HEK293 (cell line): Measurements from ENCODE around the gene PRTN3.
A peak's percentile ranks its signal among the peaks of the same experiment; 100 is the strongest.

ENCODE experiments used
- CTCF ChIA-PET: fragments of 350-600 bp; formaldehyde crosslinking; extraction: SDS; loops from one replicate; lab custom pipeline; 2021; ENCODE audit warnings: antibody characterized with exemption; lab: Yijun Ruan, JAX
- POLR2A ChIA-PET: fragments of 300-600 bp; formaldehyde crosslinking; extraction: SDS; loops from one replicate; lab custom pipeline; 2020; ENCODE audit warnings: antibody characterized with exemption, inconsistent platforms; lab: Yijun Ruan, JAX
- H3K27ac ChIP-seq: fragments of 200-500 bp; sonication (Bioruptor generic); 2 replicates; pipeline ENCODE4 v1.5.1; 2014; ENCODE audit warnings: low read depth, low read length, control low read depth, inconsistent platforms; ENCODE audit errors: extremely low read depth
- H3K36me3 ChIP-seq, 2 experiments: fragments of 200-500 bp in 1 of 2; sonication (Bioruptor generic) in 1 of 2; 1 replicate in 1 of 2; 2 replicates in 1 of 2; pipeline ENCODE4 v1.5.1; 2014 to 2017; ENCODE audit warnings: inconsistent platforms in 2 of 2, low read length in 2 of 2; ENCODE audit not compliant: control insufficient read depth in 2 of 2, insufficient read depth in 1 of 2
- H3K4me1 ChIP-seq: fragments of 200-500 bp; sonication (Bioruptor generic); 2 replicates; pipeline ENCODE4 v1.5.1; 2014; ENCODE audit warnings: mild to moderate bottlenecking, low read length, inconsistent platforms; ENCODE audit not compliant: control insufficient read depth, insufficient read depth
- H3K4me3 ChIP-seq: 2 replicates; pipeline ENCODE4 v1.5.1; 2011; ENCODE audit warnings: low read depth, mild to moderate bottlenecking, control low read depth, low read length, moderate library complexity
- H3K9me3 ChIP-seq: fragments of 200-500 bp; sonication (Bioruptor generic); 2 replicates; pipeline ENCODE4 v1.5.1; 2014; ENCODE audit warnings: low read depth, low read length, inconsistent platforms; ENCODE audit not compliant: control insufficient read depth, insufficient read depth
- EGR2 ChIP-seq: fragments of 450-650 bp; formaldehyde crosslinking; IDR thresholded peaks from 2 replicates; pipeline ENCODE4 v1.5.1; 2016; ENCODE audit warnings: low read depth, missing biosample characterization, missing genetic modification characterization
- KLF1 ChIP-seq: fragments of 450-650 bp; formaldehyde crosslinking; IDR thresholded peaks from 2 replicates; pipeline ENCODE4 v1.5.1; 2016; ENCODE audit warnings: missing biosample characterization, missing genetic modification characterization
- KLF10 ChIP-seq: fragments of 450-650 bp; IDR thresholded peaks from 2 replicates; pipeline ENCODE4 v1.5.1; 2018; ENCODE audit warnings: missing biosample characterization, mild to moderate bottlenecking, missing genetic modification characterization
- KLF9 ChIP-seq: fragments of 450-650 bp; formaldehyde crosslinking; IDR thresholded peaks from 2 replicates; pipeline ENCODE4 v1.5.1; 2016; ENCODE audit warnings: missing biosample characterization, missing genetic modification characterization, low read depth
- SALL2 ChIP-seq: fragments of 450-650 bp; formaldehyde crosslinking; IDR thresholded peaks from 2 replicates; pipeline ENCODE4 v1.5.0; 2017; ENCODE audit warnings: missing biosample characterization, mild to moderate bottlenecking, missing genetic modification characterization, borderline replicate concordance
- SP7 ChIP-seq: fragments of 450-650 bp; formaldehyde crosslinking; IDR thresholded peaks from 2 replicates; pipeline ENCODE4 v1.5.1; 2016; ENCODE audit warnings: missing biosample characterization, missing genetic modification characterization
- WT1 ChIP-seq: fragments of 450-650 bp; formaldehyde crosslinking; IDR thresholded peaks from 2 replicates; pipeline ENCODE4 v1.5.1; 2016; ENCODE audit warnings: missing biosample characterization, missing genetic modification characterization
- YY2 ChIP-seq: fragments of 450-650 bp; formaldehyde crosslinking; IDR thresholded peaks from 2 replicates; pipeline ENCODE4 v1.5.1; 2016; ENCODE audit warnings: missing biosample characterization, missing genetic modification characterization
- ZBTB8A ChIP-seq: fragments of 450-650 bp; formaldehyde crosslinking; IDR thresholded peaks from 2 replicates; pipeline ENCODE4 v1.5.1; 2016; ENCODE audit warnings: missing biosample characterization, missing genetic modification characterization
- ZNF121 ChIP-seq: fragments of 450-650 bp; formaldehyde crosslinking; IDR thresholded peaks from 2 replicates; pipeline ENCODE4 v1.5.1; 2016; ENCODE audit warnings: missing biosample characterization, missing genetic modification characterization
- ZNF132 ChIP-seq: fragments of 450-650 bp; formaldehyde crosslinking; IDR thresholded peaks from 2 replicates; pipeline ENCODE4 v1.5.1; 2017; ENCODE audit warnings: missing biosample characterization, missing genetic modification characterization, borderline replicate concordance
- ZNF155 ChIP-seq: fragments of 450-650 bp; formaldehyde crosslinking; IDR thresholded peaks from 2 replicates; pipeline ENCODE4 v1.5.1; 2016; ENCODE audit warnings: missing biosample characterization, missing genetic modification characterization
- ZNF184 ChIP-seq: fragments of 450-650 bp; IDR thresholded peaks from 2 replicates; pipeline ENCODE4 v1.5.1; 2018; ENCODE audit warnings: missing biosample characterization, mild to moderate bottlenecking, missing genetic modification characterization
- ZNF19 ChIP-seq: fragments of 450-650 bp; formaldehyde crosslinking; IDR thresholded peaks from 2 replicates; pipeline ENCODE4; 2016; ENCODE audit warnings: missing biosample characterization, missing genetic modification characterization, low read depth
- ZNF223 ChIP-seq: fragments of 450-650 bp; formaldehyde crosslinking; IDR thresholded peaks from 2 replicates; pipeline ENCODE4 v1.5.1; 2016; ENCODE audit warnings: missing biosample characterization, missing genetic modification characterization
- ZNF514 ChIP-seq: fragments of 450-650 bp; formaldehyde crosslinking; IDR thresholded peaks from 2 replicates; pipeline ENCODE4 v1.5.1; 2016; ENCODE audit warnings: missing biosample characterization, missing genetic modification characterization
- ZNF610 ChIP-seq: fragments of 450-650 bp; formaldehyde crosslinking; IDR thresholded peaks from 2 replicates; pipeline ENCODE4 v1.5.1; 2016; ENCODE audit warnings: missing biosample characterization, missing genetic modification characterization, borderline replicate concordance
- ZNF707 ChIP-seq: fragments of 450-650 bp; formaldehyde crosslinking; IDR thresholded peaks from 2 replicates; pipeline ENCODE4 v1.5.1; 2016; ENCODE audit warnings: missing biosample characterization, missing genetic modification characterization
- ZNF777 ChIP-seq: fragments of 450-650 bp; formaldehyde crosslinking; IDR thresholded peaks from 2 replicates; pipeline ENCODE4 v1.5.1; 2017; ENCODE audit warnings: missing biosample characterization, missing genetic modification characterization, borderline replicate concordance
- ZNF791 ChIP-seq: fragments of 450-650 bp; formaldehyde crosslinking; IDR thresholded peaks from 2 replicates; pipeline ENCODE4 v1.5.1; 2016; ENCODE audit warnings: missing biosample characterization, missing genetic modification characterization
- ZSCAN23 ChIP-seq: fragments of 450-650 bp; formaldehyde crosslinking; IDR thresholded peaks from 2 replicates; pipeline ENCODE4 v1.5.1; 2016; ENCODE audit warnings: missing biosample characterization, missing genetic modification characterization
- TF ChIP-seq, protein P1 (sequence below): fragments of 450-650 bp; formaldehyde crosslinking; IDR thresholded peaks from 2 replicates; pipeline ENCODE4 v1.5.1; 2016; ENCODE audit warnings: missing biosample characterization, missing genetic modification characterization
- TF ChIP-seq, protein P2 (sequence below): fragments of 450-650 bp; formaldehyde crosslinking; IDR thresholded peaks from 2 replicates; pipeline ENCODE4 v1.5.1; 2016; ENCODE audit warnings: missing biosample characterization, missing genetic modification characterization
- TF ChIP-seq, protein P3 (sequence below): fragments of 450-650 bp; formaldehyde crosslinking; IDR thresholded peaks from 2 replicates; pipeline ENCODE4 v1.5.1; 2016; ENCODE audit warnings: missing biosample characterization, missing genetic modification characterization
- TF ChIP-seq, protein P4 (sequence below): fragments of 450-650 bp; formaldehyde crosslinking; IDR thresholded peaks from 2 replicates; pipeline ENCODE4 v1.5.1; 2016; ENCODE audit warnings: missing biosample characterization, missing genetic modification characterization

PRTN3 gene

DNA sequence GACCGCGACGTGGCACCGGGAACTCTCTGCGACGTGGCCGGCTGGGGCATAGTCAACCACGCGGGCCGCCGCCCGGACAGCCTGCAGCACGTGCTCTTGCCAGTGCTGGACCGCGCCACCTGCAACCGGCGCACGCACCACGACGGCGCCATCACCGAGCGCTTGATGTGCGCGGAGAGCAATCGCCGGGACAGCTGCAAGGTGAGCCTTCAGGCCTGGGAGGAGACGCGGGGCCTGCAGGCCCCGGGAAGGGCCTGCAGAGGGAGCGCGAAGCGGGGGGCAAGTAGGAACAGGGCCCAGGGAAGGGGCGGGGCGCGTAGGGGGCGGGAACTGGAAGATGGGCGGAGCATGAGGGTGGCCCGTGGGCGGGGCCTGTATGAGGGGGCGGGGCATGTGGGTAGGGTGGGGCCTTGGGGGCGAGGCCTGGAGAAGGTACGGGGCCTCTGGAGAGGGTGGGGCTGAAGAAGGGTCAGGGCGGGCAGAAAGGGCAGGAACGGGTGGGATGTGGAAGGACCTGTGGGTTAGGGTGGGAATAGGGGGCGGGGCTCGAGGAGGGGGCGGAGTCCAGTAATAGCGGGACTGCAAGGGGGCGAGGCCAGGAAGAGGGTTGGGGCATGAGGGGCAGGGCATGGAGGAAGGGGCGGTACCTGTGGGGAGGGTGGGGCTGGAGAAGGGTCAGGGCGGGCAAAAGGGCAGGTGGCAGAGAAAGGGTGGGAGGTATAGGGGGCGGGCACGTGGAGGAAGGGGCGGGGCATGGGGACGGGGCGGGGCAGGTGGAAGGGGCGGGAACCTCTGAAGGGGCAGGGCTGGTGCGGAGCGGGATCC lies 21.2 kb downstream of the PRTN3 start:
- ChIA-PET CTCF (interaction anchor here (0.6 to 1.0 kb wide), 2 partner anchors 11 to 59 kb away, joined by 3 read pairs; no protein-coding TSS in a partner anchor), POLR2A (interaction anchor here (0.7 kb wide), 1 partner anchor 16 kb away, joined by 3 read pairs; no protein-coding TSS in a partner anchor)
- no peak overlapping the region for H3K4me3 ChIP-seq
- no peaks in the 10 kb centered on the region for H3K4me1 ChIP-seq
- H3K36me3 ChIP-seq, result no peaks in the 10 kb centered on the region
- no peaks in the 10 kb centered on the region for H3K9me3 ChIP-seq
- no peak overlapping the region for H3K27ac ChIP-seq
- no peak for TF ChIP-seq WT1
- no peak for TF ChIP-seq ZNF514 (tag by site-specific recombination)
- TF ChIP-seq EGR2, result 0 out of 2 replicates have a peak, but pooled peaks have one; percentile 8
- TF ChIP-seq YY2, result no peak
- TF ChIP-seq, protein P1, sequence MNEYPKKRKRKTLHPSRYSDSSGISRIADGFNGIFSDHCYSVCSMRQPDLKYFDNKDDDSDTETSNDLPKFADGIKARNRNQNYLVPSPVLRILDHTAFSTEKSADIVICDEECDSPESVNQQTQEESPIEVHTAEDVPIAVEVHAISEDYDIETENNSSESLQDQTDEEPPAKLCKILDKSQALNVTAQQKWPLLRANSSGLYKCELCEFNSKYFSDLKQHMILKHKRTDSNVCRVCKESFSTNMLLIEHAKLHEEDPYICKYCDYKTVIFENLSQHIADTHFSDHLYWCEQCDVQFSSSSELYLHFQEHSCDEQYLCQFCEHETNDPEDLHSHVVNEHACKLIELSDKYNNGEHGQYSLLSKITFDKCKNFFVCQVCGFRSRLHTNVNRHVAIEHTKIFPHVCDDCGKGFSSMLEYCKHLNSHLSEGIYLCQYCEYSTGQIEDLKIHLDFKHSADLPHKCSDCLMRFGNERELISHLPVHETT (tag by site-specific recombination), result no peak
- TF ChIP-seq ZNF155 (tag by site-specific recombination), result no peak
- peak; percentile 17; the same call in 1 of the 2 replicates for TF ChIP-seq KLF10 (tag by site-specific recombination)
- no peak for TF ChIP-seq ZNF19 (tag by site-specific recombination)
- TF ChIP-seq ZNF184 (tag by site-specific recombination), result no peak
- TF ChIP-seq, protein P2, sequence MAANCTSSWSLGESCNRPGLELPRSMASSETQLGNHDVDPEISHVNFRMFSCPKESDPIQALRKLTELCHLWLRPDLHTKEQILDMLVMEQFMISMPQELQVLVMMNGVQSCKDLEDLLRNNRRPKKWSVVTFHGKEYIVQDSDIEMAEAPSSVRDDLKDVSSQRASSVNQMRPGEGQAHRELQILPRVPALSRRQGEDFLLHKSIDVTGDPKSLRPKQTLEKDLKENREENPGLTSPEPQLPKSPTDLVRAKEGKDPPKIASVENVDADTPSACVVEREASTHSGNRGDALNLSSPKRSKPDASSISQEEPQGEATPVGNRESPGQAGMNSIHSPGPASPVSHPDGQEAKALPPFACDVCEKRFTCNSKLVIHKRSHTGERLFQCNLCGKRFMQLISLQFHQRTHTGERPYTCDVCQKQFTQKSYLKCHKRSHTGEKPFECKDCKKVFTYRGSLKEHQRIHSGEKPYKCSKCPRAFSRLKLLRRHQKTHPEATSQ (tag by site-specific recombination), result no peak
- TF ChIP-seq ZNF791 (tag by site-specific recombination), result no peak
- no peak for TF ChIP-seq ZNF610
- TF ChIP-seq SALL2 (tag by site-specific recombination), result no peak
- TF ChIP-seq SP7 (tag by site-specific recombination), result no peak
- TF ChIP-seq, protein P3, sequence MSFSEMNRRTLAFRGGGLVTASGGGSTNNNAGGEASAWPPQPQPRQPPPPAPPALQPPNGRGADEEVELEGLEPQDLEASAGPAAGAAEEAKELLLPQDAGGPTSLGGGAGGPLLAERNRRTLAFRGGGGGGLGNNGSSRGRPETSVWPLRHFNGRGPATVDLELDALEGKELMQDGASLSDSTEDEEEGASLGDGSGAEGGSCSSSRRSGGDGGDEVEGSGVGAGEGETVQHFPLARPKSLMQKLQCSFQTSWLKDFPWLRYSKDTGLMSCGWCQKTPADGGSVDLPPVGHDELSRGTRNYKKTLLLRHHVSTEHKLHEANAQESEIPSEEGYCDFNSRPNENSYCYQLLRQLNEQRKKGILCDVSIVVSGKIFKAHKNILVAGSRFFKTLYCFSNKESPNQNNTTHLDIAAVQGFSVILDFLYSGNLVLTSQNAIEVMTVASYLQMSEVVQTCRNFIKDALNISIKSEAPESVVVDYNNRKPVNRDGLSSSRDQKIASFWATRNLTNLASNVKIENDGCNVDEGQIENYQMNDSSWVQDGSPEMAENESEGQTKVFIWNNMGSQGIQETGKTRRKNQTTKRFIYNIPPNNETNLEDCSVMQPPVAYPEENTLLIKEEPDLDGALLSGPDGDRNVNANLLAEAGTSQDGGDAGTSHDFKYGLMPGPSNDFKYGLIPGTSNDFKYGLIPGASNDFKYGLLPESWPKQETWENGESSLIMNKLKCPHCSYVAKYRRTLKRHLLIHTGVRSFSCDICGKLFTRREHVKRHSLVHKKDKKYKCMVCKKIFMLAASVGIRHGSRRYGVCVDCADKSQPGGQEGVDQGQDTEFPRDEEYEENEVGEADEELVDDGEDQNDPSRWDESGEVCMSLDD (tag by site-specific recombination), result no peak
- peak; percentile 10; the same call in 1 of the 2 replicates for TF ChIP-seq KLF9 (tag by site-specific recombination)
- TF ChIP-seq ZNF223, result no peak
- TF ChIP-seq ZNF121 (tag by site-specific recombination), result no peak
- TF ChIP-seq ZBTB8A (tag by site-specific recombination), result no peak
- no peak for TF ChIP-seq ZSCAN23 (tag by site-specific recombination)
- TF ChIP-seq ZNF777, result no peak
- TF ChIP-seq, protein P4, sequence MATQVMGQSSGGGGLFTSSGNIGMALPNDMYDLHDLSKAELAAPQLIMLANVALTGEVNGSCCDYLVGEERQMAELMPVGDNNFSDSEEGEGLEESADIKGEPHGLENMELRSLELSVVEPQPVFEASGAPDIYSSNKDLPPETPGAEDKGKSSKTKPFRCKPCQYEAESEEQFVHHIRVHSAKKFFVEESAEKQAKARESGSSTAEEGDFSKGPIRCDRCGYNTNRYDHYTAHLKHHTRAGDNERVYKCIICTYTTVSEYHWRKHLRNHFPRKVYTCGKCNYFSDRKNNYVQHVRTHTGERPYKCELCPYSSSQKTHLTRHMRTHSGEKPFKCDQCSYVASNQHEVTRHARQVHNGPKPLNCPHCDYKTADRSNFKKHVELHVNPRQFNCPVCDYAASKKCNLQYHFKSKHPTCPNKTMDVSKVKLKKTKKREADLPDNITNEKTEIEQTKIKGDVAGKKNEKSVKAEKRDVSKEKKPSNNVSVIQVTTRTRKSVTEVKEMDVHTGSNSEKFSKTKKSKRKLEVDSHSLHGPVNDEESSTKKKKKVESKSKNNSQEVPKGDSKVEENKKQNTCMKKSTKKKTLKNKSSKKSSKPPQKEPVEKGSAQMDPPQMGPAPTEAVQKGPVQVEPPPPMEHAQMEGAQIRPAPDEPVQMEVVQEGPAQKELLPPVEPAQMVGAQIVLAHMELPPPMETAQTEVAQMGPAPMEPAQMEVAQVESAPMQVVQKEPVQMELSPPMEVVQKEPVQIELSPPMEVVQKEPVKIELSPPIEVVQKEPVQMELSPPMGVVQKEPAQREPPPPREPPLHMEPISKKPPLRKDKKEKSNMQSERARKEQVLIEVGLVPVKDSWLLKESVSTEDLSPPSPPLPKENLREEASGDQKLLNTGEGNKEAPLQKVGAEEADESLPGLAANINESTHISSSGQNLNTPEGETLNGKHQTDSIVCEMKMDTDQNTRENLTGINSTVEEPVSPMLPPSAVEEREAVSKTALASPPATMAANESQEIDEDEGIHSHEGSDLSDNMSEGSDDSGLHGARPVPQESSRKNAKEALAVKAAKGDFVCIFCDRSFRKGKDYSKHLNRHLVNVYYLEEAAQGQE (tag by site-specific recombination), result no peak
- TF ChIP-seq ZNF707 (tag by site-specific recombination), result no peak
- TF ChIP-seq KLF1 (tag by site-specific recombination), result peak; percentile 77
- no peak for TF ChIP-seq ZNF132 (tag by site-specific recombination)
